AG04450 (cell line): ENCODE data around the gene RPL13. TPM values are rescaled to one million over a fixed set of nuclear protein-coding genes. Genes with fewer than 3 reads are reported as not detected.
"Not testable (repeated sequence)": the region's sequence is repeated elsewhere in the genome, so short reads cannot be mapped to it uniquely, and the experiment has no call there.

Source experiments
- CTCF ChIA-PET: fragments of 300-600, 350-600 bp; formaldehyde crosslinking; extraction: SDS; loops from one replicate; lab custom pipeline; 2022; ENCODE audit warnings: antibody characterized with exemption, inconsistent platforms; lab: Charles Lee
- POLR2A ChIA-PET: fragments of 350-600 bp; formaldehyde crosslinking; extraction: SDS; loops from one replicate; lab custom pipeline; 2021; ENCODE audit warnings: antibody characterized with exemption, inconsistent platforms; lab: Yijun Ruan, JAX
- DNase-seq: peaks from one replicate; pipeline ENCODE4 v3.0.0-alpha.2; 2011; ENCODE audit warnings: low read depth, low spot score
- H3K27ac ChIP-seq: one replicate; pipeline ENCODE4 v1.5.1; 2012; ENCODE audit warnings: low read depth, low read length, control low read depth
- H3K27me3 ChIP-seq: one replicate; pipeline ENCODE4 v1.6.0; 2012; ENCODE audit warnings: low read length; ENCODE audit not compliant: control insufficient read depth, insufficient read depth
- H3K4me3 ChIP-seq: 2 replicates; pipeline ENCODE4 v1.5.1; 2011; ENCODE audit warnings: mild to moderate bottlenecking, low read depth, low read length, control low read depth
- H3K9me3 ChIP-seq: 2 replicates; pipeline ENCODE4 v1.5.1; 2012; ENCODE audit warnings: low read length; ENCODE audit not compliant: control insufficient read depth, insufficient read depth
- CTCF ChIP-seq: IDR thresholded peaks from 2 replicates; pipeline ENCODE4 v1.5.1; 2011; ENCODE audit warnings: low read depth, low read length, control low read depth, inconsistent platforms
- polyA plus RNA-seq: library from polyadenylated mRNA; depleted of rRNA; stranded (reverse); fragments of >200 nt; gene quantifications from 2 replicates; pipeline ENCODE4 v1.2.3, GENCODE V29; 2011

RPL13 gene
- polyA plus RNA-seq, 1 experiment: 2,214 TPM

DNA sequence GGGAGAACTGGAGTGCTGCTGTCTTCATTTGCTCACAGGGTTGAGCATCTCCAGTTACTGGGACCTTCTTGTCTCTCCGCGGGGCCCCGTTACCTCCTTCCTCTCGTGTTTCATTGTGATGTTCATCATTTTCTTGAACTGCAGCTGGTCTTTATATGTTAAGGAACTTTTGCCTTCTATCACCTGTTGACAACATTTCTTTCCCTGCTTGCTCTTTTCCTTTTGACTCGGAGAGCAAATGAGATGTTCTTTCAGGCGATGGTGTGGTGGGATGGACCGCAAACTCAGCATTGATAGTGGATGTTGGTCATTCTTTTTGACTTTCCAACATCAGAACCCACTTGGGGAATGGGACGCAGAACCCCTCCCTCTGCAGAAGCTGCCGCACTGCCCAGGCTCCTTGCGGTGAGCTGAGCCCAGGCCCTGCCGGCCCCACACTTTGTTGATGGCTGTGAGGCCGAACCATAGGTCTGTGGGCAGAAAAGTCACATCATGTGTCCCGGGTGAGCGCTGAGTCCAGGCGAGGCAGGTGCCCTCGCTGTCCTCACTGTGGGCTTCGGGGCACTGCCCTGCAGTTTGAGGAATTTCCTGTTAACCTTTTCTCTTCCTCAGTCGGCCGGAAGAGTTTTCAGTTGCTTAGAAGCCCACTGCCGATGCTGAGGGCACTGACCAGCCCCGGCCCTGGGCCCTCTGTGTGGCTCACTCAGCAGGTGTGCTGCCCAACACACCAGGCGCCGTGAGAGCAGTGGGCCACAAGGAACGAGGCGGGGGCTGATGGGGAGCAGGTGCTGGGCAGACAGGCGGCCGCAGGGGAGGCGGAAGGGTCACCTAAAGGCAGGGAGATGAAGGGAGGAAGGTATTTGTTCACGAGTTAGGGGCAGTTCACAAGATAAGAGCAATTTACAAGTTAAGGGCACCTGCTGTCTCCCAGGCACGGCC, 7.4 kb downstream of the RPL13 start:
- Histone ChIP-seq H3K27ac (no peak overlapping the region), H3K4me3 (no peak overlapping the region), H3K27me3 (no peaks in the 10 kb centered on the region), H3K9me3 (no peaks in the 10 kb centered on the region; the same call in 1 of the 2 replicates)
- DNase-seq: no peak
- POLR2A ChIA-PET: no interaction called here
- CTCF ChIA-PET: no interaction called here
- TF ChIP-seq CTCF: no peak

GRCh38 chr16:89569506-89570341, 9.2 kb downstream of the RPL13 start:
- no peak for DNase-seq
- TF ChIP-seq CTCF: no peak
- POLR2A ChIA-PET: interaction anchor here (0.7 kb wide), 1 partner anchor 77 kb away, joined by 4 read pairs; no protein-coding TSS in a partner anchor
- CTCF ChIA-PET: no interaction called here
- H3K4me3 ChIP-seq: no peak overlapping the region
- H3K27me3 ChIP-seq: no peaks in the 10 kb centered on the region
- no peaks in the 10 kb centered on the region; the same call in 1 of the 2 replicates for H3K9me3 ChIP-seq
- no peak overlapping the region for H3K27ac ChIP-seq

DNA sequence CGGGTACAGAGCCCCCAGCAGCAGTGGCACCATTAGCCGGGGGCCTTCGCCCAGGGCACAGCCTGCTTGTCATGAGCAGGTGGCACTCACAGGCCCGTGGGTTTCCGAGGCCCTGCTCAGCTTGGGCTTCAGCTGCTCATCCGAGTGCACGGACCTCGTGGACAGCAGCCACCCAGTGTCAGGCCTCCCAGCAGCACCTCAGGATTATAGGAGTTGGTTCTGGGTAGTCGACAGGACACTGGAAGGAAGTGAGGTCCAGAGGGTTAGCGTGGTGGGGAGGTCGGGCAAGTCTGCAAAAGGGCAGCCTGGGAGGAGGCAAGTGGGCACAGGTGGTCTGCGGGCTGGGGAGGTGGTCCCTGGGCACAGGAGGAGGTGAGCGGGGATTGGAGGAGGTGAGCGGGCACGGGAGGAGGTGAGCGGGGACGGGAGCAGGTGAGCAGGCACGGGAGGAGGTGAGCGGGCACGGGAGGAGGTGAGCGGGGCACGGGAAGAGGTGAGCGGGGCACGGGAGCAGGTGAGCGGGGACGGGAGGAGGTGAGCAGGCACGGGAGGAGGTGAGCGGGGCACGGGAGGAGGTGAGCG, 10.0 kb downstream of the RPL13 start:
- H3K4me3 ChIP-seq: no peak overlapping the region
- H3K9me3 ChIP-seq: no peaks in the 10 kb centered on the region; the same call in 1 of the 2 replicates
- no peaks in the 10 kb centered on the region for H3K27me3 ChIP-seq
- DNase-seq: no peak
- ChIA-PET CTCF (no interaction called here), POLR2A (no interaction called here)
- no peak overlapping the region for H3K27ac ChIP-seq
- no peak for TF ChIP-seq CTCF

- H3K4me3 ChIP-seq, H3K27ac ChIP-seq, H3K9me3 ChIP-seq, CTCF ChIA-PET, H3K27me3 ChIP-seq, POLR2A ChIA-PET, DNase-seq: not testable (repeated sequence)
These were observed 10.6 kb downstream of the RPL13 start for GRCh38 chr16:89570983-89571598.

DNA sequence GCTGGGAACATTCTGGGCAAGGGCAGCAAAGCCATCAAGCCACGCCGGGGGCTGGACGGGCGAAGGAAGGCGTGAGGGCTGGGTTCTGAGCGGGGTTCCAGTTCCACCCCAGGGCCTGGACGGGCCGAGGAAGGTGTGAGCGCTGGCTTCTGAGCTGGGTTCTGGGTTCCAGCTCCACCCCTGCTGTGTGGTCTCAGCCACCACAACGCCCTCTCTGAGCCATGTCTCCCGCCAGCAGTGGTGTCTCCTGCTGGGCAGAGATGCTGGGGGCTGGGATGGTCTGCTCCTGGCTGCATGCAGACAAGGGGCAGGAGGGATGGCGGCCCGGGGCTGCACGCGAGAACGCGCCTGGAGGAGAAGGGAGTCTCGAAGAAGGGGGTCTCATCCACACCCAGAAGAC, 11.2 kb downstream of the RPL13 start:
- CTCF ChIA-PET: no interaction called here
- H3K4me3 ChIP-seq: no peak overlapping the region
- H3K27ac ChIP-seq: peak overlapping the region; percentile 31
- no peak for TF ChIP-seq CTCF
- no peaks in the 10 kb centered on the region for H3K27me3 ChIP-seq
- POLR2A ChIA-PET: no interaction called here
- DNase-seq: no peak
- H3K9me3 ChIP-seq: no peaks in the 10 kb centered on the region; the same call in 1 of the 2 replicates
